Sigmoid colon (tissue), 4 donors: Measurements from ENCODE around the gene CHCHD5.
"Not testable (repeated sequence)": the region's sequence is repeated elsewhere in the genome, so short reads cannot be mapped to it uniquely, and the experiment has no call there.

ENCODE experiments used
- EP300 ChIP-seq, 4 donors: sonication (generic); formaldehyde crosslinking; IDR thresholded peaks; one replicate each; pipeline ENCODE4 v1.6.1; 2017; ENCODE audit warnings: antibody characterized with exemption in 4 of 4
- TF ChIP-seq, protein P1 (sequence below), 4 experiments: fragments of 450-650 bp in 3 of 4; fragments of 200-600 bp in 1 of 4; IDR thresholded peaks; one replicate each; pipeline ENCODE4 v1.5.1; 2016 to 2019; ENCODE audit warnings: antibody characterized with exemption in 4 of 4, mild to moderate bottlenecking in 3 of 4, moderate library complexity in 2 of 4

GRCh38 chr2:112609320-112609719 lies 24.9 kb downstream of the CHCHD5 start:
- TF ChIP-seq EP300 (IDR thresholded peaks at IDR 0.05): not testable (repeated sequence)
- TF ChIP-seq, protein P1, sequence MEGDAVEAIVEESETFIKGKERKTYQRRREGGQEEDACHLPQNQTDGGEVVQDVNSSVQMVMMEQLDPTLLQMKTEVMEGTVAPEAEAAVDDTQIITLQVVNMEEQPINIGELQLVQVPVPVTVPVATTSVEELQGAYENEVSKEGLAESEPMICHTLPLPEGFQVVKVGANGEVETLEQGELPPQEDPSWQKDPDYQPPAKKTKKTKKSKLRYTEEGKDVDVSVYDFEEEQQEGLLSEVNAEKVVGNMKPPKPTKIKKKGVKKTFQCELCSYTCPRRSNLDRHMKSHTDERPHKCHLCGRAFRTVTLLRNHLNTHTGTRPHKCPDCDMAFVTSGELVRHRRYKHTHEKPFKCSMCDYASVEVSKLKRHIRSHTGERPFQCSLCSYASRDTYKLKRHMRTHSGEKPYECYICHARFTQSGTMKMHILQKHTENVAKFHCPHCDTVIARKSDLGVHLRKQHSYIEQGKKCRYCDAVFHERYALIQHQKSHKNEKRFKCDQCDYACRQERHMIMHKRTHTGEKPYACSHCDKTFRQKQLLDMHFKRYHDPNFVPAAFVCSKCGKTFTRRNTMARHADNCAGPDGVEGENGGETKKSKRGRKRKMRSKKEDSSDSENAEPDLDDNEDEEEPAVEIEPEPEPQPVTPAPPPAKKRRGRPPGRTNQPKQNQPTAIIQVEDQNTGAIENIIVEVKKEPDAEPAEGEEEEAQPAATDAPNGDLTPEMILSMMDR (IDR thresholded peaks at IDR 0.05): not testable (repeated sequence)
